K562 (cell line): ENCODE results near the gene PRM3. TPM values are rescaled to one million over a fixed set of nuclear protein-coding genes. Genes with fewer than 3 reads are reported as not detected.

ENCODE experiments used
- ATAC-seq: fragments of 200-7000 bp; cut with Tn5 transposase; 3 replicates; pipeline ENCODE4 v1.9.1; 2020; ENCODE audit warnings: moderate library complexity
- BruUV-seq: library from RNA; stranded (reverse); fragments of 400-500 nt; replicated peaks from 2 replicates; lab custom pipeline; 2021; lab: Mats Ljungman, UMichigan
- CTCF ChIA-PET: fragments of 300-600 bp; formaldehyde crosslinking; extraction: SDS; loops from one replicate; lab custom pipeline; 2021; ENCODE audit warnings: low intra/inter-chr PET ratio; lab: Yijun Ruan, JAX
- POLR2A ChIA-PET: fragments of 300-600, 350-650 bp; sonication (Branson Sonifier 250); formaldehyde crosslinking; extraction: SDS; loops from one replicate; lab custom pipeline; 2021; ENCODE audit warnings: antibody characterized with exemption, inconsistent platforms; lab: Yijun Ruan, JAX
- DNase-seq, 4 experiments: peaks; one replicate each; pipeline versions ENCODE4 v3.0.0 to v3.0.0-alpha.2; 2011 to 2018; ENCODE audit warnings: low spot score in 3 of 4, mixed read lengths in 3 of 4; ENCODE audit errors: extremely low read depth in 1 of 4
- FAIRE-seq: peaks from 2 replicates; lab custom pipeline; 2011; peaks lifted over from hg19 to GRCh38; lab: Jason Lieb, UNC
- H2AFZ ChIP-seq: 2 replicates; pipeline ENCODE4 v1.6.0; 2011; ENCODE audit warnings: low read depth, low read length, control low read depth, inconsistent platforms
- H3K27ac ChIP-seq: fragments of 200-600 bp; 3 replicates; pipeline ENCODE4 v1.8.0; 2011; ENCODE audit warnings: low read depth, mild to moderate bottlenecking, control low read depth, inconsistent platforms, low read length, moderate library complexity, mixed read lengths; ENCODE audit errors: extremely low read depth
- H3K27me3 ChIP-seq, 2 experiments: fragments of 300-600 bp in 1 of 2; 2 replicates in 1 of 2; 3 replicates in 1 of 2; pipeline versions ENCODE4 v1.6.0 to v1.8.0; 2011; ENCODE audit warnings: inconsistent platforms in 2 of 2, low read length in 2 of 2, mild to moderate bottlenecking in 1 of 2, mixed read lengths in 1 of 2, moderate library complexity in 1 of 2; ENCODE audit not compliant: control insufficient read depth in 2 of 2, insufficient read depth in 2 of 2
- H3K36me3 ChIP-seq: fragments of 300-600 bp; 3 replicates; pipeline ENCODE4 v1.8.0; 2011; ENCODE audit warnings: mild to moderate bottlenecking, low read length, inconsistent platforms; ENCODE audit not compliant: control insufficient read depth, insufficient read depth
- H3K4me1 ChIP-seq, 2 experiments: fragments of 200-600 bp in 1 of 2; replicated peaks in 1 of 2; 2 replicates in 1 of 2; 3 replicates in 1 of 2; pipeline versions ENCODE4 v1.5.1 to v1.8.0; 2011; ENCODE audit warnings: inconsistent platforms in 2 of 2, low read length in 2 of 2, mild to moderate bottlenecking in 1 of 2, mixed read lengths in 1 of 2, moderate library complexity in 1 of 2; ENCODE audit not compliant: control insufficient read depth in 2 of 2, insufficient read depth in 2 of 2
- H3K4me2 ChIP-seq: 2 replicates; pipeline ENCODE4 v1.6.1; 2011; ENCODE audit warnings: low read length, control low read depth, inconsistent platforms, mixed read lengths; ENCODE audit not compliant: insufficient read depth
- H3K4me3 ChIP-seq: fragments of 200-600 bp; sonication (generic), shearing (Covaris generic); 2 replicates; pipeline ENCODE4 v1.5.1; 2016; ENCODE audit warnings: control low read depth, inconsistent platforms
- H3K79me2 ChIP-seq: fragments of 200-600 bp; 3 replicates; pipeline ENCODE4 v1.8.0; 2011; ENCODE audit warnings: low read length, inconsistent platforms; ENCODE audit not compliant: control insufficient read depth, insufficient read depth
- H3K9ac ChIP-seq, 2 experiments: 2 replicates each; pipeline versions ENCODE4 v1.6.0 to v1.6.1; 2011; ENCODE audit warnings: low read depth in 2 of 2, low read length in 2 of 2, control low read depth in 1 of 2, inconsistent platforms in 1 of 2, mild to moderate bottlenecking in 1 of 2, mixed read lengths in 1 of 2; ENCODE audit not compliant: insufficient read depth in 1 of 2
- H3K9me1 ChIP-seq: one replicate; pipeline ENCODE4 v1.6.0; 2011; ENCODE audit warnings: inconsistent platforms, mild to moderate bottlenecking, low read length, moderate library complexity; ENCODE audit not compliant: control insufficient read depth, insufficient read depth
- H3K9me3 ChIP-seq: replicated peaks from 2 replicates; pipeline ENCODE4 v1.5.1; 2011; ENCODE audit warnings: low read depth, low read length, inconsistent platforms; ENCODE audit not compliant: control insufficient read depth, insufficient read depth
- H4K20me1 ChIP-seq: replicated peaks from 2 replicates; pipeline ENCODE4 v1.6.1; 2011; ENCODE audit warnings: low read length, inconsistent platforms, mixed read lengths; ENCODE audit not compliant: control insufficient read depth, insufficient read depth
- BCOR ChIP-seq: fragments of 450-650 bp; IDR thresholded peaks from 2 replicates; pipeline ENCODE4 v1.6.1; 2016
- CC2D1A ChIP-seq: fragments of 450-650 bp; IDR thresholded peaks from 2 replicates; pipeline ENCODE4 v1.6.1; 2017; ENCODE audit warnings: mild to moderate bottlenecking
- CHD2 ChIP-seq: IDR thresholded peaks from 2 replicates; pipeline ENCODE4 v1.6.1; 2011; ENCODE audit warnings: low read depth, low read length
- FOXA1 ChIP-seq: fragments of 450-650 bp; IDR thresholded peaks from 2 replicates; pipeline ENCODE4 v1.6.1; 2016; ENCODE audit warnings: mild to moderate bottlenecking, borderline replicate concordance
- FOXJ2 ChIP-seq: fragments of 200-800 bp; sonication (Bioruptor generic); IDR thresholded peaks from 2 replicates; pipeline ENCODE4 v1.6.1; 2016; ENCODE audit warnings: missing genetic modification characterization, missing compliant biosample characterization
- HEY1 ChIP-seq: fragments of 250-450 bp; sonication (Bioruptor Pico); IDR thresholded peaks from 2 replicates; pipeline ENCODE4 v1.5.0; 2020; ENCODE audit warnings: mild to moderate bottlenecking, moderate library complexity, borderline replicate concordance
- RBM25 ChIP-seq: fragments of 200-400 bp; formaldehyde crosslinking; IDR thresholded peaks from 2 replicates; pipeline ENCODE4 v1.6.1; 2018; ENCODE audit warnings: low read length, low read depth, moderate library complexity; ENCODE audit not compliant: severe bottlenecking
- SMC3 ChIP-seq: conservative IDR thresholded peaks from 2 replicates; pipeline ENCODE4 v1.6.1; 2011; ENCODE audit warnings: low read depth, low read length, improper control_type of control experiment; ENCODE audit not compliant: insufficient read depth
- STAG1 ChIP-seq: sonication (generic); formaldehyde crosslinking; IDR thresholded peaks from 2 replicates; pipeline ENCODE4 v1.5.0; 2020; ENCODE audit warnings: missing genetic modification reagents, borderline replicate concordance
- ZNF311 ChIP-seq: fragments of 250-450 bp; sonication (Bioruptor Pico); IDR thresholded peaks from 2 replicates; pipeline ENCODE4 v1.4.0; 2020; ENCODE audit warnings: mild to moderate bottlenecking, moderate library complexity
- ZNF444 ChIP-seq: fragments of 250-450 bp; sonication (Bioruptor Pico); IDR thresholded peaks from 2 replicates; pipeline ENCODE4 v1.4.0; 2020; ENCODE audit warnings: mild to moderate bottlenecking, moderate library complexity
- ZNF586 ChIP-seq: fragments of 450-650 bp; formaldehyde crosslinking; conservative IDR thresholded peaks from 2 replicates; pipeline ENCODE4 v1.4.0; 2020; ENCODE audit warnings: mild to moderate bottlenecking, moderate library complexity
- ZNF830 ChIP-seq: fragments of 250-450 bp; sonication (Bioruptor Pico); IDR thresholded peaks from 2 replicates; pipeline ENCODE4 v1.5.0; 2021; ENCODE audit warnings: mild to moderate bottlenecking
- WGBS: fragments of 100-300 bp; shearing (Covaris generic); methylation state at CpG from one replicate; pipeline ENCODE4 v1.1.6; 2016; ENCODE audit warnings: low coverage, mixed read lengths; ENCODE audit not compliant: insufficient coverage; ENCODE audit errors: missing lambda C conversion rate; 5-methylcytosine and 5-hydroxymethylcytosine counted together
- in situ Hi-C: fragments of 300-500 bp; cut with MboI; formaldehyde crosslinking; loops from 4 replicates; pipeline ENCODE4 v1.15.0; 2018; ENCODE audit warnings: inconsistent platforms, mixed read lengths
- intact Hi-C: fragments of 100-400 bp; cut with micrococcal nuclease; formaldehyde crosslinking; loops from 2 replicates; pipeline ENCODE4 v1.14.2; 2022
- polyA plus RNA-seq, 8 experiments: library from polyadenylated mRNA; depleted of rRNA in 4 of 8; stranded (reverse) in 5 of 8; unstranded in 3 of 8; fragments of >200 nt; fragmentation: Nextera tagmentation in 2 of 8; fragmentation: Illumina TruSeq in 1 of 8; extraction: Ambion mirVana in 2 of 8; extraction: Trizol in 1 of 8; gene quantifications; 2 replicates each; pipeline versions ENCODE4 v1.2.1 to v1.2.3, GENCODE V29; 2011 to 2014; ENCODE audit warnings: inconsistent platforms in 1 of 8, missing spikeins in 1 of 8
- total RNA-seq, 7 experiments: library from RNA; depleted of rRNA in 6 of 7; stranded (reverse); fragments of >200 nt in 6 of 7; fragmentation: Illumina TruSeq in 2 of 7; extraction: Trizol in 2 of 7; gene quantifications; 2 replicates each; pipeline versions ENCODE4 v1.2.1 to v1.2.3, GENCODE V29; 2011 to 2021; ENCODE audit warnings: low replicate concordance in 1 of 7
- TF ChIP-seq, protein P1 (sequence below): fragments of 450-650 bp; IDR thresholded peaks from 2 replicates; pipeline ENCODE4 v1.6.1; 2018; ENCODE audit not compliant: partially characterized antibody
- TF ChIP-seq, protein P2 (sequence below), 3 experiments: fragments of 200-800 bp in 1 of 3; fragments of 250-450 bp in 1 of 3; fragments of 450-650 bp in 1 of 3; sonication (Bioruptor Pico) in 1 of 3; sonication (Bioruptor generic) in 1 of 3; formaldehyde crosslinking in 1 of 3; IDR thresholded peaks; 2 replicates each; pipeline versions ENCODE4 v1.6.1 to v1.8.0; 2016 to 2022; ENCODE audit warnings: mild to moderate bottlenecking in 2 of 3, missing genetic modification characterization in 2 of 3, missing compliant biosample characterization in 1 of 3, moderate library complexity in 1 of 3

The PRM3 gene
- total and polyA plus RNA-seq, 9 of the 15 experiments (the other 6 are each of a cell fraction or from before 2014, with no cell fraction given) = not detected

DNA sequence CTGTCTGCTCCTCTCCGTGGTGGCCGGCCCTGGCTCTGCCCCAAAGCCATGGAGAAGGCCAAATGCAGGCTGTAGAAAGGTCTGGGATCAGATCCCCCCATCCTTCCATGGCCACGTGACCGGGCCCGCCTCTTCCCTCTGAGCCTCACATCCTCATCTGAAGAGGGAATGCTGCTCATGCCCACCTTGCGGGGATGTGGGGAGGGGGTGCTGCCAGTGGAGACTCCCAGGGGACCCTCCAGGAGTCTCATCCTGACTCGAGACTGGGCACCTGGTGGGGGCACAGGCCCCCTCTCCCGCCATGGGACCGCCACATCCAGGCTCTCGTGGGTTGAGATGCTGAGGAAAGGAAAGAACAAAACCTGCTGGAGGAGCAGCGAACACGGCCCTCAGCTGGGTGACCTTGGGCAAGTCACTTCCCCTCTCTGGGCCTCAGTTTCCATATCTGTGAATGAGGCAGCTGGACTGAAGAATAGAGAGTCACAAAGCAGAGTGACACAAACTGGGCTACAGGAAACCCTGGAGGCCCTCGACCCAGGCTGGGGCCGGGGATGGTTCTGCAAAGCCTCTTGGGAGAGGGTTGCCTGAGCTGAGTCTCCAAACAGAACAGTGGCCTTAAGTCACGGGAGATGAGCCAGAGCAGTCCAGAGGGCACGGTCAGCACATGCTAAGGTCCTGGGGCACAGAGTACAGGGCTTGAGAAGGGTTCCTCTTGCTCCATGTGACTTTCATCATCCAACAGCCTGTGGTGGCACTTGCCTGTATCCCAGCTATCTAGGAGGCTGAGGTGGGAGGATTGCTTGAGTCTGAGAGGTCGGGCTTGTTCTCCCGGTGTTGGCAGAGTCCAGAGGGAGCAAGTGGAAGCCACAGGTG is 47.5 kb downstream of the PRM3 start:
- no peak for DNase-seq
- in situ Hi-C loops (no loop called here), intact Hi-C loops (no loop called here)
- no peak for FAIRE-seq
- Histone ChIP-seq H3K36me3 (no peaks in the 10 kb centered on the region), H4K20me1 (no peaks in the 10 kb centered on the region), H3K4me3 (no peak overlapping the region), H3K4me2 (no peak overlapping the region), H3K9me3 (no peaks in the 10 kb centered on the region), H2AFZ (no peak overlapping the region), H3K9me1 (no peaks in the 10 kb centered on the region), H3K27me3 (no peaks in the 10 kb centered on the region), H3K27ac (no peak overlapping the region), H3K79me2 (no peaks in the 10 kb centered on the region), H3K4me1 (peaks cover 8 to 22% of the 10 kb centered on the region in 2 experiments), H3K9ac (0 out of 4 replicates have a peak overlapping the region, but pooled peaks of 1 of the 2 experiments have one; percentile 17)
- no TSS peak for BruUV-seq
- ATAC-seq = no peak
- ChIA-PET CTCF (no interaction called here), POLR2A (interaction anchor here (0.6 to 0.8 kb wide), 2 partner anchors 29 to 228 kb away, joined by 3 to 4 read pairs; no protein-coding TSS in a partner anchor)
- 72% methylated on average over 14 of the region's 18 CpGs for WGBS
- no peak for TF ChIP-seq ZNF830 (CRISPR knock-in tag)
- no peak for TF ChIP-seq STAG1 (CRISPR knock-in tag)
- no peak for TF ChIP-seq HEY1
- peak; percentile 52 for TF ChIP-seq BCOR
- no peak for TF ChIP-seq SMC3
- no peak for TF ChIP-seq ZNF444 (CRISPR knock-in tag)
- TF ChIP-seq ZNF586 (CRISPR knock-in tag) = no peak
- TF ChIP-seq, protein P1, sequence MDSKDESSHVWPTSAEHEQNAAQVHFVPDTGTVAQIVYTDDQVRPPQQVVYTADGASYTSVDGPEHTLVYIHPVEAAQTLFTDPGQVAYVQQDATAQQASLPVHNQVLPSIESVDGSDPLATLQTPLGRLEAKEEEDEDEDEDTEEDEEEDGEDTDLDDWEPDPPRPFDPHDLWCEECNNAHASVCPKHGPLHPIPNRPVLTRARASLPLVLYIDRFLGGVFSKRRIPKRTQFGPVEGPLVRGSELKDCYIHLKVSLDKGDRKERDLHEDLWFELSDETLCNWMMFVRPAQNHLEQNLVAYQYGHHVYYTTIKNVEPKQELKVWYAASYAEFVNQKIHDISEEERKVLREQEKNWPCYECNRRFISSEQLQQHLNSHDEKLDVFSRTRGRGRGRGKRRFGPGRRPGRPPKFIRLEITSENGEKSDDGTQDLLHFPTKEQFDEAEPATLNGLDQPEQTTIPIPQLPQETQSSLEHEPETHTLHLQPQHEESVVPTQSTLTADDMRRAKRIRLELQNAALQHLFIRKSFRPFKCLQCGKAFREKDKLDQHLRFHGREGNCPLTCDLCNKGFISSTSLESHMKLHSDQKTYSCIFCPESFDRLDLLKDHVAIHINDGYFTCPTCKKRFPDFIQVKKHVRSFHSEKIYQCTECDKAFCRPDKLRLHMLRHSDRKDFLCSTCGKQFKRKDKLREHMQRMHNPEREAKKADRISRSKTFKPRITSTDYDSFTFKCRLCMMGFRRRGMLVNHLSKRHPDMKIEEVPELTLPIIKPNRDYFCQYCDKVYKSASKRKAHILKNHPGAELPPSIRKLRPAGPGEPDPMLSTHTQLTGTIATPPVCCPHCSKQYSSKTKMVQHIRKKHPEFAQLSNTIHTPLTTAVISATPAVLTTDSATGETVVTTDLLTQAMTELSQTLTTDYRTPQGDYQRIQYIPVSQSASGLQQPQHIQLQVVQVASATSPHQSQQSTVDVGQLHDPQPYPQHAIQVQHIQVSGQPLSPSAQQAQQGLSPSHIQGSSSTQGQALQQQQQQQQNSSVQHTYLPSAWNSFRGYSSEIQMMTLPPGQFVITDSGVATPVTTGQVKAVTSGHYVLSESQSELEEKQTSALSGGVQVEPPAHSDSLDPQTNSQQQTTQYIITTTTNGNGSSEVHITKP = no peak
- no peak for TF ChIP-seq ZNF311 (CRISPR knock-in tag)
- no peak for TF ChIP-seq FOXJ2
- TF ChIP-seq, protein P2, sequence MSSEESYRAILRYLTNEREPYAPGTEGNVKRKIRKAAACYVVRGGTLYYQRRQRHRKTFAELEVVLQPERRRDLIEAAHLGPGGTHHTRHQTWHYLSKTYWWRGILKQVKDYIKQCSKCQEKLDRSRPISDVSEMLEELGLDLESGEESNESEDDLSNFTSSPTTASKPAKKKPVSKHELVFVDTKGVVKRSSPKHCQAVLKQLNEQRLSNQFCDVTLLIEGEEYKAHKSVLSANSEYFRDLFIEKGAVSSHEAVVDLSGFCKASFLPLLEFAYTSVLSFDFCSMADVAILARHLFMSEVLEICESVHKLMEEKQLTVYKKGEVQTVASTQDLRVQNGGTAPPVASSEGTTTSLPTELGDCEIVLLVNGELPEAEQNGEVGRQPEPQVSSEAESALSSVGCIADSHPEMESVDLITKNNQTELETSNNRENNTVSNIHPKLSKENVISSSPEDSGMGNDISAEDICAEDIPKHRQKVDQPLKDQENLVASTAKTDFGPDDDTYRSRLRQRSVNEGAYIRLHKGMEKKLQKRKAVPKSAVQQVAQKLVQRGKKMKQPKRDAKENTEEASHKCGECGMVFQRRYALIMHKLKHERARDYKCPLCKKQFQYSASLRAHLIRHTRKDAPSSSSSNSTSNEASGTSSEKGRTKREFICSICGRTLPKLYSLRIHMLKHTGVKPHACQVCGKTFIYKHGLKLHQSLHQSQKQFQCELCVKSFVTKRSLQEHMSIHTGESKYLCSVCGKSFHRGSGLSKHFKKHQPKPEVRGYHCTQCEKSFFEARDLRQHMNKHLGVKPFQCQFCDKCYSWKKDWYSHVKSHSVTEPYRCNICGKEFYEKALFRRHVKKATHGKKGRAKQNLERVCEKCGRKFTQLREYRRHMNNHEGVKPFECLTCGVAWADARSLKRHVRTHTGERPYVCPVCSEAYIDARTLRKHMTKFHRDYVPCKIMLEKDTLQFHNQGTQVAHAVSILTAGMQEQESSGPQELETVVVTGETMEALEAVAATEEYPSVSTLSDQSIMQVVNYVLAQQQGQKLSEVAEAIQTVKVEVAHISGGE (CRISPR knock-in tag; IDR thresholded peaks at IDR 0.05) = no peak
- no peak for TF ChIP-seq CHD2
- no peak for TF ChIP-seq FOXA1
- peak; percentile 83 for TF ChIP-seq RBM25
- no peak for TF ChIP-seq CC2D1A
